PC-3 (cell line): ENCODE results near the gene TMEM59.

Source experiments
- CTCF ChIP-seq: fragments of 300-600 bp; sonication (generic); conservative IDR thresholded peaks from 2 replicates; pipeline ENCODE4 v1.5.1; 2017; ENCODE audit warnings: antibody characterized with exemption, low read depth, mild to moderate bottlenecking, low read length
- EZH2 ChIP-seq: fragments of 300-600 bp; sonication (generic); IDR thresholded peaks from one replicate; pipeline ENCODE4 v1.6.1; 2017; ENCODE audit warnings: antibody characterized with exemption, mild to moderate bottlenecking, low read length; ENCODE audit not compliant: unreplicated experiment
- EZH2phosphoT487 ChIP-seq: fragments of 300-600 bp; sonication (generic); IDR thresholded peaks from 2 replicates; pipeline ENCODE4 v1.6.1; 2018; ENCODE audit warnings: mild to moderate bottlenecking, antibody characterized with exemption, low read length, borderline replicate concordance

GRCh38 chr1:54047384-54048305 lies 5.4 kb downstream of the TMEM59 start:
- TF ChIP-seq CTCF (no peak), EZH2phosphoT487 (no peak), EZH2 (no peak)
